B cell (primary cell): ENCODE results near the gene KIAA1328. TPM values are rescaled to one million over a fixed set of nuclear protein-coding genes. Genes with fewer than 3 reads are reported as not detected.

Source experiments
- ATAC-seq: fragments of 200-7000 bp; cut with Tn5 transposase; one replicate; pipeline ENCODE4 v1.10.0; 2021; ENCODE audit warnings: low read depth, mild to moderate bottlenecking, moderate number of reproducible peaks, moderate library complexity
- CTCF ChIA-PET: fragments of 350-600 bp; sonication (Branson Sonifier 250); formaldehyde crosslinking; loops from one replicate; lab custom pipeline; 2021; ENCODE audit warnings: antibody characterized with exemption, inconsistent platforms; lab: Charles Lee
- POLR2A ChIA-PET: fragments of 350-600 bp; sonication (Branson Sonifier 250); formaldehyde crosslinking; loops from one replicate; lab custom pipeline; 2021; ENCODE audit warnings: antibody characterized with exemption; lab: Charles Lee
- DNase-seq: peaks from one replicate; pipeline ENCODE4 v3.0.0; 2013
- H2AFZ ChIP-seq: 2 replicates; pipeline ENCODE4 v1.6.1; 2012; ENCODE audit warnings: mild to moderate bottlenecking, low read depth, low read length; ENCODE audit not compliant: insufficient read depth, poor library complexity, severe bottlenecking
- H3K27ac ChIP-seq, 2 donors: 1 replicate in 1 of 2; 2 replicates in 1 of 2; pipeline ENCODE4 v1.5.1; 2012 to 2013; ENCODE audit warnings: low read length in 2 of 2, mild to moderate bottlenecking in 2 of 2, moderate library complexity in 1 of 2
- H3K27me3 ChIP-seq, 4 experiments: fragments of 200-600 bp in 1 of 4; sonication (generic) in 1 of 4; replicated peaks in 1 of 4; 1 replicate in 2 of 4; 2 replicates in 2 of 4; pipeline versions ENCODE4 v1.6.1 to v1.7.0; 2013 to 2016; ENCODE audit warnings: low read length in 3 of 4, mild to moderate bottlenecking in 2 of 4, mixed read lengths in 1 of 4, moderate library complexity in 1 of 4; ENCODE audit not compliant: insufficient read depth in 4 of 4, control insufficient read depth in 3 of 4; ENCODE audit errors: control extremely low read depth in 1 of 4
- H3K36me3 ChIP-seq, 2 experiments: replicated peaks in 1 of 2; 1 replicate in 1 of 2; 2 replicates in 1 of 2; pipeline versions ENCODE4 v1.6.1 to v1.7.1; 2013; ENCODE audit warnings: low read length in 1 of 2; ENCODE audit not compliant: insufficient read depth in 2 of 2, control insufficient read depth in 1 of 2; ENCODE audit errors: control extremely low read depth in 1 of 2, extremely low read depth in 1 of 2
- H3K4me1 ChIP-seq, 2 donors: fragments of 200-600 bp in 1 of 2; sonication (generic) in 1 of 2; 1 replicate in 1 of 2; 2 replicates in 1 of 2; pipeline versions ENCODE4 v1.5.1 to v1.6.1; 2013 to 2017; ENCODE audit warnings: low read length in 2 of 2; ENCODE audit not compliant: control insufficient read depth in 2 of 2, insufficient read depth in 2 of 2
- H3K4me2 ChIP-seq: replicated peaks from 2 replicates; pipeline ENCODE3; 2012; ENCODE audit warnings: mild to moderate bottlenecking, low read depth, low read length; ENCODE audit not compliant: poor library complexity, severe bottlenecking
- H3K4me3 ChIP-seq, 5 experiments: fragments of 200-600 bp in 1 of 5; sonication (generic) in 1 of 5; 1 replicate in 3 of 5; 2 replicates in 2 of 5; pipeline versions ENCODE4 v1.5.1 to v1.7.0; 2011 to 2016; ENCODE audit warnings: low read length in 4 of 5, mild to moderate bottlenecking in 4 of 5, low read depth in 2 of 5, control low read depth in 1 of 5, moderate library complexity in 1 of 5; ENCODE audit not compliant: insufficient read depth in 1 of 5; ENCODE audit errors: control extremely low read depth in 1 of 5, extremely low read depth in 1 of 5
- H3K79me2 ChIP-seq: fragments of 200-600 bp; sonication (generic); one replicate; pipeline ENCODE4 v1.6.0; 2016; ENCODE audit warnings: low read length; ENCODE audit not compliant: control insufficient read depth, insufficient read depth
- H3K9ac ChIP-seq: fragments of 200-600 bp; sonication (generic); 2 replicates; pipeline ENCODE4 v1.6.1; 2017; ENCODE audit warnings: mild to moderate bottlenecking, low read length, moderate library complexity
- H3K9me3 ChIP-seq, 3 donors: one replicate each; pipeline versions ENCODE4 v1.6.1 to v1.7.1; 2013; ENCODE audit warnings: low read length in 2 of 3; ENCODE audit not compliant: control insufficient read depth in 2 of 3, insufficient read depth in 1 of 3; ENCODE audit errors: control extremely low read depth in 1 of 3
- H4K20me1 ChIP-seq: 2 replicates; pipeline ENCODE4 v1.6.0; 2012; ENCODE audit warnings: mild to moderate bottlenecking, low read length; ENCODE audit not compliant: insufficient read depth, control insufficient read depth, poor library complexity, severe bottlenecking
- H3K27ac Mint-ChIP-seq: one replicate; pipeline ENCODE4 v1.8.0; 2021; ENCODE audit warnings: mixed read lengths
- H3K27me3 Mint-ChIP-seq: one replicate; pipeline ENCODE4 v1.8.0; 2021; ENCODE audit warnings: mixed read lengths
- H3K4me1 Mint-ChIP-seq: one replicate; pipeline ENCODE4 v1.8.0; 2021; ENCODE audit warnings: mixed read lengths
- H3K4me3 Mint-ChIP-seq: one replicate; pipeline ENCODE4 v1.8.0; 2021; ENCODE audit warnings: mixed read lengths
- H3K9me3 Mint-ChIP-seq: one replicate; pipeline ENCODE4 v1.8.0; 2022; ENCODE audit warnings: mixed read lengths; ENCODE audit not compliant: insufficient read depth
- CTCF ChIP-seq: fragments of 200-600 bp; IDR thresholded peaks from one replicate; pipeline ENCODE4 v1.8.0; 2022; ENCODE audit warnings: antibody characterized with exemption, mild to moderate bottlenecking
- EZH2 ChIP-seq: IDR thresholded peaks from 2 replicates; pipeline ENCODE4 v1.6.1; 2012; ENCODE audit warnings: borderline replicate concordance, low read depth, mild to moderate bottlenecking, moderate library complexity, low read length; ENCODE audit not compliant: insufficient read depth, poor library complexity, severe bottlenecking
- WGBS: methylation state at CpG from one replicate; pipeline ENCODE4 v1.1.5; 2013; ENCODE audit warnings: missing lambda C conversion rate; ENCODE audit not compliant: insufficient coverage; 5-methylcytosine and 5-hydroxymethylcytosine counted together
- intact Hi-C: fragments of 100-400 bp; cut with micrococcal nuclease; formaldehyde crosslinking; loops from one replicate; pipeline ENCODE4 v1.10.0; 2022
- polyA plus RNA-seq: library from polyadenylated mRNA; depleted of rRNA; stranded (reverse); fragments of >200 nt; gene quantifications from 2 replicates; pipeline ENCODE4 v1.2.3, GENCODE V29; 2012
- total RNA-seq, 2 donors: library from RNA; stranded (reverse); fragments of 120-200 nt in 1 of 2; gene quantifications; 1 replicate in 1 of 2; 2 replicates in 1 of 2; pipeline versions ENCODE4 v1.2.3 to v1.2.4, GENCODE V29; 2013 to 2022

KIAA1328 gene
- total and polyA plus RNA-seq, 2 donors (not counting 1 experiment from before 2014, with no cell fraction given) = 9.1 to 22.1 TPM

- WGBS = no CpG with 5 or more reads among the region's 3 CpGs
Observed at GRCh38 chr18:37138456-37138855, 309.5 kb downstream of the KIAA1328 start.

GRCh38 chr18:37139876-37140275 is 310.9 kb downstream of the KIAA1328 start:
- Histone ChIP-seq H3K4me2 (no peak overlapping the region), H3K27me3 (no peaks in the 10 kb centered on the region), H3K27ac (no peak overlapping the region), H4K20me1 (no peaks in the 10 kb centered on the region), H3K36me3 (no peaks in the 10 kb centered on the region), H3K9ac (no peak overlapping the region), H3K9me3 (peaks cover 0 to 3% (median 0%) of the 10 kb centered on the region in 3 donors), H3K4me3 (no peak overlapping the region), H3K4me1 (no peaks in the 10 kb centered on the region), H2AFZ (no peak overlapping the region), H3K79me2 (no peaks in the 10 kb centered on the region)
- ATAC-seq (no peak), DNase-seq (no peak)
- POLR2A ChIA-PET = no interaction called here
- TF ChIP-seq CTCF (no peak), EZH2 (no peak)
- Mint-ChIP-seq H3K27me3 (no peaks in the 10 kb centered on the region), H3K4me1 (peaks cover 4% of the 10 kb centered on the region), H3K9me3 (peaks cover 4% of the 10 kb centered on the region), H3K27ac (no peak overlapping the region), H3K4me3 (no peak overlapping the region)
- 100% methylated on average over 1 of the region's 1 CpG for WGBS
- CTCF ChIA-PET = interaction anchor here (0.6 kb wide), 1 partner anchor 881 kb away, joined by 3 read pairs; no protein-coding TSS in a partner anchor
- intact Hi-C loops = no loop called here

More at GRCh38 chr18:37138456-37138855, 309.5 kb downstream of the KIAA1328 start:
- no peaks in the 10 kb centered on the region for H3K27me3 Mint-ChIP-seq
- ChIA-PET CTCF (no interaction called here), POLR2A (no interaction called here)
- peaks cover 5% of the 10 kb centered on the region for H3K9me3 Mint-ChIP-seq
- Histone ChIP-seq H4K20me1 (no peaks in the 10 kb centered on the region), H3K79me2 (no peaks in the 10 kb centered on the region), H3K4me1 (no peaks in the 10 kb centered on the region), H3K9me3 (peaks cover 0 to 7% (median 4%) of the 10 kb centered on the region in 3 donors), H3K27ac (no peak overlapping the region), H2AFZ (no peak overlapping the region), H3K36me3 (no peaks in the 10 kb centered on the region), H3K4me2 (no peak overlapping the region), H3K9ac (no peak overlapping the region), H3K27me3 (no peaks in the 10 kb centered on the region), H3K4me3 (no peak overlapping the region)
- no peak overlapping the region for H3K4me3 Mint-ChIP-seq
- no peak for DNase-seq
- TF ChIP-seq CTCF (no peak), EZH2 (no peak)
- H3K4me1 Mint-ChIP-seq = peaks cover 4% of the 10 kb centered on the region
- intact Hi-C loops = no loop called here
- no peak for ATAC-seq
- no peak overlapping the region for H3K27ac Mint-ChIP-seq
